Eye (tissue), 1 donor: ENCODE results near the gene CTIF.
"Not testable (repeated sequence)": the region's sequence is repeated elsewhere in the genome, so short reads cannot be mapped to it uniquely, and the experiment has no call there.

Source experiments
- DNase-seq: peaks from one replicate; pipeline ENCODE4 v3.0.0-alpha.2; 2015

CTIF gene

GRCh38 chr18:48810805-48811204 is 272.0 kb downstream of the CTIF start:
- DNase-seq, result no peak

DNA sequence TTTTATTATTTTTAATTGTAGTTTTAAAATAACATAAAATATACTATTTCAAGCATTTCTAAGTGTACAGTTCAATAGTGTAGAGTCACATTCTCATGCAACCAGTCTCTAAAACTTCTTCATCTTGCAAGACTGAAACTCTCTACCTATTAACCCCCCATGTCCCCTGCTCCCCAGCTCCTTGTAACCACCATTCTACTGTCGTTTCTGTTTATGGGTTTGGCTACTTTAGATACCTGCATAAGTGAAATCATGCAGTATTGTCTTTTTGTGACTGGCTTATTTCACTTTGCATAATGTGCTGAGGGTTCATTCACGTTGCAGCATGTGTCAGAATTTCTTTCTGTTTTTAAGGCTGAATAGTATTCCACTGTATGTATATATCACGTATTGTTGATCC is 272.6 kb downstream of the CTIF start:
- DNase-seq, result no peak

DNA sequence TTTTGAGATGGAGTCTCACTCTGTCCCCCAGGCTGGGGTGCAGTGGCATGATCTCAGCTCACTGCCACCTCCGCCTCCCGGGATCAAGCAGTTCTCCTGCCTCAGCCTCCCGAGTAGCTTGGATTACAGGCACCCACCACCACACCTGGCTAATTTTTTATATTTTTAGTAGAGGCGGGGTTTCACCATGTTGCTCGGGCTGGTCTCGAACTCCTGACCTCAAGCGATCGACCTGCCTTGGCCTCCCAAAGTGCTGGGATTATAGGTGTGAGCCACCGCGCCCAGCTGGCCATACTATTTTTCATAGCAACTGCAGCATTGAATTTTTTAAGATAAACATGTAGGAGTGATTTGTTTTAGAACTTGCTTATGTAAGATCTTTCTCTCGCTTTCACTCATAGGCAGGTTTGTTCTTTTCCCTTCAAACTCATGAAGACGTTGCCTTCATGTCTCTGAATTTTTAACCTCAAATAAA is 273.2 kb downstream of the CTIF start:
- DNase-seq, result not testable (repeated sequence)

DNA sequence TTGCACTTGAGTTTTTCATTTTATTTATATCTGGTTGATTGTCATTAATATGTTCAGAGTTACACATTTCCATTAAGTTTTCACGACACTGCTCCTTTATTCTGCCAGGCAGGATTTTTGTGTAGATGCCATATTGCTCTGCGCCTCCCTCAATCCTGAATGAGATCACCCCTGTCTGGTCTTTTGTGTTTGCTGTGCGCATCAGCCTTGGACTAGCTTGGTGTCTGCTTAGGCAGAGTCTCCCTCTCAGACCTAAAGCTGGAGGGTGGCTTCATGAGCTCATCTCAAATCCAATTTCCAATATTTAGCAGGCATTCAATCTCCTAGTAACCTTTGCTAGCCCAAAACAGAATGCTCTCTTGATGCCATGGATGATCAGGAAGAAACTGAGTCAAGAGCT is 274.5 kb downstream of the CTIF start:
- no peak for DNase-seq

DNA sequence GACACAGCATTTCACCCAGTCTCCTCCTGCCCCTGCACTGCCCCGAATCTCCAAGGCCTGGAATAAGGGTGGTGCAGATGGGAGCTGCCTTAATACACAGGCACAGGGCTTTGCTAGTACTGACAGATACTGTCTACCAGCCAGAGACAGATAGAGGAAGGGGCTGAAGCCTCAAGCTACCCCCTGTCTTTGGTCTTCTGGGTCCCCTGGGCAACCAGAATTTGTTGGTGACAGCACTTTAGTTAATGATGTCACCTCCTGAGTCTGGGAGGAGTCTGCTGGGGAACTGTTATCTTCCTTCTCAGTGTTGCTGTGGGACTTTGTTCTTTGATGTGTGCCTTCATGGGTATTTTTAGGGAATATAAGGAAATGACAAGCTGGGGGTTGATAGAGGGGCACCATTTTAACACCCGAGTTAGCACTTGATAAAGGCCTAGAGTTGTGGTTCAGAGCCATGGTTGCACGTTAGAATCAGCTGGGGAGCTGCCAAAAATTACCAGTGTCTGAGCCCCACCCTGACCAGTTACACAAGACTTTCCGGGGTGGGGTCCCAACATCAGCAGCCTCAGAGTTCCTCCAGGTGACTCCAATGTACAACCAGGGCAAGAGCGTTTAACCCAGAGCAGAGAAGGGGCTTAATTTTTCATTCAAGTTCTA is 275.1 kb downstream of the CTIF start:
- no peak for DNase-seq

DNA sequence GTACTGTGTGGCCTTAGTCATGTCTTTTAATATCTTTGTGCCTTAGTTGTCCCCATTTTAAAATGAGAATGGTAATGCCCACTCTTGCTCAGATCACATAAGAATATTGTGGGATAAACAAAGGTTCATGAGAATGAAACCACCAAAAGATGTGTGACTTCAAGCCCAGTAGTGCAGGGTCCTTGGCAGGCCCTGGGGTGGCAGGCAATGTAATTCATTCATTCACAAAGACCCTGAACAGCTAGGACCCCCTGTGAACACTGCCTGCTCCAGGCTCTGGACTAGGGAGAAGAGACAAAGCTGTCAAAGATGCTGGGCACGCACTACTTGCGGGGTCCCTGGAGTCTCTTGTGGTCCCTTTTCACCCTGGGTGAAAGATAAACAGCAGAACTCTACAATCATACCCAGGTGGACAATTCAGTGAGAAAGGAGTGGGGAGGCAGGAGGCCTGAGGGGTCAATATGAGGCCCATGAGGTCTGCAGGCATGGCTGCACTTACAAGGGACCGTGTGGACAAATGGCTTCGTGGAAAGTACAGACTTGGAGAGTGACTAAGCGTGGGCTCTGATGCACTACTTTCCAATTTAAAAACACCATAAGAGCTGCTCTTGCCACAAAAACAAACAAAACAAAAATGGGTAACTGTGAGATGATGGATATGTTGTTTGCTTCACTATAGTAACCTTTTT is 275.8 kb downstream of the CTIF start:
- no peak for DNase-seq

DNA sequence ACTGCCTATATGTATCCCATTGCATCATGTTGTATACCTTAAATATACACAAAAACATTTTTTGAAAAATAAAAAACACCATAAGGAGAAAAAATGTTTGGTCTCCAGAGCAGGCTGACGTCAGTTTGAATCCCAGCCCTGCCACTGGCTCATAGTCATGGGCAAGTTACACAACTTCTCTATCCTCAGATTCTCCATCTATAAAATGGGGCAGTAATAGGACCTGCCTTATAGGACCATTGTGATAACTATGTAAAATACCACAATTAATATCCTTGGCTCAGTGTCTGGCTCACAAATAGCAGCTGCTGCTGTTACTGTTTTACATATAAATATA is 276.3 kb downstream of the CTIF start:
- DNase-seq, result no peak

DNA sequence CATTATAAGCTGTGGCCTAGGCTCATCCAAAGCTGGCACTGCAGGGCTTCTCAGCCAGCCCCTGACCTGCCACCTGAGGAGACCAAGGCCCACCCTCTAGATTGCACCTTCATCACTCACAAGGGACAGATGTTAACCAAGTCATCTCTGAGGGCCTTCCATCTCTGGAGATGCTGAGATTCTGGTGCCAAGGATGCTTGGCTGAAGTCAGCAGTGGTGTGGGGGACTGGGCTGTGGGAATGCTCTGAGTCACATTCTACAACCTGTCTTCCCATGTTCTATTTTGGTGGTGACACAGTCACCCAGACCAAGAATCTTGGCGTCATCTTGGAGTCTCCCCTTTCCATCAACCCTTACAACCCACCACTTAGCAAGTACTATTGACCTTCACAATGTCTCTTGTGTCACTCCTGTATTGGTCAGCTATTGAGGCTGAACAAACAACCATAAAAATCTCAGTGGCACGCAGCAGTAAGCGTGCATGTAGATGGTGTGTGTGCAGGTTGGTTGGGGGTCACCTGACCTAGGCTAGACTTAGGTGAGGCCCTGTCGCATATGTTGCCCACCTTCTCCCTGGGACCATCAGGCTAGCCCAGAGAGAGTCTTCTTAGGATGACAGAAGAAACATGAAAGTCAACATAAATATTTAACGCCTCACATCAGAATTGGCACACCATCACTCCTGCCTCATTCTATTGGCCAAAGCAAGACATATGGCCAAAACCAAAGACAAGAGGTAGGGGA is 276.9 kb downstream of the CTIF start:
- no peak for DNase-seq

GRCh38 chr18:48816554-48816953 is 277.7 kb downstream of the CTIF start:
- no peak for DNase-seq

DNA sequence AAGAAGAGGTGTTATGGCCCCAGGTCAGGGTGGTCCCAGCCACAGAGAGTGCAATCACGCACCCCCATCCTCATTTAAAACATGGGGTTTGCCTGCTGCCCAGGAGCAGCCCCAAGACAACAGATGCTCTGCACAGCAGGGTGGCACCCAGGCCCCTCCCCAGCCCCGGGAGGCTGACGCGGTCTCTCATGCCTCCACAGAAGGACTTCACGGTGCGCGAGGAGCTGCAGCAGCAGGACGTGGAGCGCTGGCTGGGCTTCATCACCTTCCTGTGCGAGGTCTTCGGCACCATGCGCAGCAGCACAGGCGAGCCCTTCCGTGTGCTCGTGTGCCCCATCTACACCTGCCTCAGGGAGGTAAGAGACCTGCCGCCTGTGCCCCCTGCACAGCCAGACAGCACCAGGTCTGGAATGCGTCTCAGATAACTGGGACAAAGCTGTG is 278.2 kb downstream of the CTIF start:
- DNase-seq, result no peak

DNA sequence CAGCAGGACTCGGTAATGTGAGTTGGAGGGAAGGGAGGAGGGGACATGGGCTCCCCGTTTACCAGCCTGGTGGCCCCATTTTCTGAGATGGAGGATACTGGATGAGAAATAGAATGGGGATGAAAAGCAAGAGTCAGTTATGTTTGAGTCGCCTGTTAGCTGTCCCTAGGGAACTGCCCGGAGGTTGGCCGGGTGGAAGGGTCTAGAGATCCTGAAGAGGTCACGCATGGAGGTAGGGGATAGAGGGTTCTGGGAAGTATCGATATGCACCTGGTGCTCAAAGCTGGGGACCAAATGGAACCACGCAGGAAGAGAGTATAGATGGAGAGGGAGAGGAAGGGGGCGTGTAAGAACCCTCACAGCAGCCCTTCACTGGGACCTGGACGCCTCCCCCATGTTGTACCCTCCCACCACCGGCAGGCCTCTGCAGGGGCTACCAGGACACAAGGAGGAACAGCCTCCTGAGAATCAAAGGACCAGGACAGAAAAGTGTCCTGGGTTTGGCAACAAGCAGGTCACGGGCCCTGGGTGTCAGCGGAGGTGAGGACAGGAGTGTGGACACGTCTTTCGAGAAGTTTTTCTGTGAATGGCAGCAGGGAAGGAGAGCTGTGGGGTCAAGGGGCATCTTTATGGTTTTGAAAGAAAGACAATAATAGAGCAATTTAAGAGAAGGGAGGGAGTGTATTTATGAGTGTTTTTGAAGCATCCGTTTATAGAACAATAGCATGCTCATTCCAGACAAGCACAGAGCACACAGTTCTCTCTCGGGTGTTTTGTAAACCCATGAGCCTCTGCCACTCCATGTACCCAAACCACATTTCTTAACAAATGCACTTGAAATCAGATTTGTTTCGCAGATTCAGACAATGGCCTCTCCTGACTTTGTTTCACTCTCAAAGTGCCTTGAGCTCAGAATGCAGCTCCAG is 279.8 kb downstream of the CTIF start:
- DNase-seq, result no peak

DNA sequence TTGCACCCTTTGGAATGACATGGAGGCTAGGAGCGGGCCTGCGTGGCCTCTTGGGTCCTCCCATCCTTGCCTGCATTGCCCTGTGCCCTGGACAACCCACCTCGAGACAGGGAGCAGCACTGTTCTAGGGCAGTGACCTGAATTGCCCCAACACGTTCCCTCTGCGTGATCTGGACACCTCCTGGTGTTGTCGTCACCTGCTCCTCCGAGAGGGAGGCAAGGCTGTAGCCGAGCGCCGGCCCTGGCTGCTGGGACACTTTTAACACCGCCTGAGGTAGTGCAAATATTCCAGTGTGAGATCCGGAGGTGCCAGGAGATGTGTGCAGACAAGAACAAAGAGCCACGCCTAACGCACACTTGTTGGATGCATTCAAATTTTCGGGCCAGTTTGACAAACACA is 280.4 kb downstream of the CTIF start:
- no peak for DNase-seq

DNA sequence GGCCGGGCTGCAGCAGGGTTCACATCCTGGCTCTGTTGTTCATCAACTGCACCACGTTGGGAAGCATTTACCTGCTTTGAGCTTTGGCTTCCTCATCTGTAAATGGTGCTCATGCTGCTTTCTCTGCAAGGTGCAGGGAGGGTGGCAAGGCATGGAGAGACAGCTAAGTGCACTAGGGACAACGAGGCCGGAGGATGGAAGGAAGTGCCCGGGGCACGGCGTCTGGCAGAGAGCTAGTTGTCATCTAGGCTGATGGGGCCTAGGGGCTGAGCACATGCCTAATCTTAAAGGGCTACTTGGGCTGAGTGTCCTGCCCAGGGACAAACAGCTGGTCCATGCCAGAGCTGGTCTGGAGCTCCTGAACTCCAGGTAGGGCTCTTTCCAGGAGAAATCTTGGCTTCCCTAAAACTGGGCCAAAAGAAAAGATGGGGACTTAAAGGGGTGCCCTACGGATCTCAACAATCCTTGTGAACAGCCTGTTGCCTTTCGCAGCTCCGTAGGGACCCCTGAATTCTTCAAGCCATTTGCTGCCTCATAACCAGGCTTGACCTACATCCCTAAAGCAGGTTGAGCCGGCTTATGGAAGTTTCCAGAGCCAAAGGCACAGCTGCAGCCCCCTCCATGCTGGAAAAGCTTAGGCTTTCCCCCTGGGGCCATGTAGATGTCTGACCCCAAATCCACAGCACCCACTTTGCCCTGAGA is 281.1 kb downstream of the CTIF start:
- no peak for DNase-seq

GRCh38 chr18:48820483-48821250 is 281.8 kb downstream of the CTIF start:
- DNase-seq, result no peak

DNA sequence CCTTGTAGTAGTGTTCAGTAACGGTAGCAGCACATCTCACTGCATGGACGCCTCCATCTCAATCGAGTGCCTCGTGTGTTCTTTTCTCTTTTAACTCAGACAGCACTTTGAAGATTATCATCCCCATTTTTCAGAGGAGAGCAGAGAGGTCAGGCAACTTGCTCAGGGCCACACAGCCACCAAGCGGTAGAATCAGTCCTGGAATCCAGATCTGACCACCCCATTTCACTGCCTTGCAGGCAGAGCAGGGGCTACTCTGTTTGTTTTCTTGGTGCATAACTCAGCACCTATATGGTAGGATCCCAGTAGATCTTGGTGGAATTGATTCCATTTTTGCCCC is 282.4 kb downstream of the CTIF start:
- DNase-seq, result no peak

- DNase-seq, result no peak
Observed at GRCh38 chr18:48821845-48822244, 283.0 kb downstream of the CTIF start.

DNA sequence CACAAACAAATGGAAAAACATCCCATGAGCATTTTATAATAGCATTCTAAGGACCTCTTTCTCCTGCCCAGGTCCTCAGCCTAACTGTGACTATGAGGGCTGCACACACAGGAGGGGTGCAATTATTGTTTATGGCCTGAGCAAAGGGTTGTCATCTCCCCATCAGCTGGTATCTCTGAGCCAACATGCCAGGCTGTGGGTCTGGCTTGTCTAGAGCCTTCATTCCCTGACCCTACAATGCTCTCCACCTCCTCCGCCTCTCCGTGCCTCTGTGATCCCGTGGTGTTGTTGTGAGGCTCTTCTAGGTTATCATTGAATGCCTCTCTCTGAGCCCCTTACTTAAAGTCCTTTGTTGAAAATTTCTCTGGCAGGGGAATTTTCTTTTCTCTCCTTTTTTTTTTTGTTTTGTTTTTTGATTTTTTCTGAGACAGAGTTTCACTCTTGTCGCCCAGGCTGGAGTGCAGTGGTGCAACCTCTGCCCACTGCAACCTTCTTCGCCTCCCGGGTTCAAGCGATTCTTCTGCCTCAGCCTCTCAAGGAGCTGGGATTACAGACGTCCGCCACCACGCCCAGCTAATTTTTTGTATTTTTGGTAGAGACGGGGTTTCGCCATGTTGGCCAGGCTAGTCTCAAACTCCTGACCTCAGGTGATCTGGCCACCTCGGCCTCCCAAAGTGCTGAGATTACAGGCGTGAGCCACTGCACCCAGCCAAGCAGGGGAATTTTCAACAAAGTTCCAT is 285.6 kb downstream of the CTIF start:
- DNase-seq, result no peak

DNA sequence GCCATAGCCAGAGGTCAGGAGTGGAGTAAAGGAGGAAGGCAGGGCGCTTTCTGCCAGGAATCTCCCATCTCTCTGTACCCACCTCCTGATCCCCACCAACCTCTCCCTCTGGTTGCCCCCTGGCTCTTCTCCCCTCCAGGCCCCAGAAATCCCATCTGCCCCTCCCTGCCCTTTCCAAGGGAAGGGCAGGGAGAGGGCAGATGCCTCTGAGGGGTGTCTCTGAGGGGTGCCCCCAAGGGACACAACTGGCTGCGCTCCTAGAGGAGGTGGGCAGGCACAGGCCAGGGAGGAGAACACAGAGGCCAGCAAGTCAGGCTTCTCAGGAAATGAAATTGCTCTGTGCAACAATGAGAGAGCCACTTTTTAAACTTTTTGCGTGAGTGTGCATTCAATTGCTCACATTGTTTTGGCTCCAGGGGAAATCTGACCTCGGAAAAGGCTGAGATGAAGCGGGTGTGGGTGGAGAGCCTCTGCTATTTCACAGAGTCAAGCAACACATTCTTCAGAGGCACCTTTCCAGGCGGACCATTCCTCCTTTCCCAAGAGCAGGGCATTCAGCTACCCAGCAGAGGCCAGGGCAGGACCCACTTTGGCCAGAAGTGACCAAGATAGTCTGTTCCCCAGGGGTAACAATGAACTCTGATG is 286.4 kb downstream of the CTIF start:
- DNase-seq, result no peak

- no peak for DNase-seq
Observed at GRCh38 chr18:48826271-48826670, 287.4 kb downstream of the CTIF start.

- DNase-seq, result no peak
Observed at GRCh38 chr18:48826806-48827205, 288.0 kb downstream of the CTIF start.
